ENCODE data around the gene TTC21B. TPM values are rescaled to one million over a fixed set of nuclear protein-coding genes. Genes with fewer than 3 reads are reported as not detected.

The TTC21B gene
- total and polyA plus RNA-seq, 2 of the 8 experiments (the other 6 are each of a cell fraction or from before 2014, with no cell fraction given) = 6.9 to 20.8 TPM

GRCh38 chr2:165898381-165898780 is 55.2 kb downstream of the TTC21B start (continued):
- TF ChIP-seq CTCF (IDR thresholded peaks at IDR 0.05; ENCODE audit: control extremely low read depth in 1 of 3, insufficient read depth in 1 of 3, low read depth in 1 of 3, low read length in 3 of 3) (no peak), RXRA (IDR thresholded peaks at IDR 0.05; ENCODE audit: insufficient read depth, low read depth, low read length) (no peak), SP1 (IDR thresholded peaks at IDR 0.05; ENCODE audit: low read depth, low read length) (no peak), CBX8 (IDR thresholded peaks at IDR 0.05; ENCODE audit: borderline replicate concordance, low read depth, low read length) (no peak), HDAC6 (IDR thresholded peaks at IDR 0.05; ENCODE audit: low read depth, low read length) (no peak), ATF2 (IDR thresholded peaks at IDR 0.05; ENCODE audit: low read length) (no peak), HDAC2 (IDR thresholded peaks at IDR 0.05; ENCODE audit: borderline replicate concordance in 1 of 2, low read depth in 2 of 2, low read length in 2 of 2) (no peak)
